GM19043 (cell line): Measurements from ENCODE around the gene MOB3B.
"Not testable (repeated sequence)": the region's sequence is repeated elsewhere in the genome, so short reads cannot be mapped to it uniquely, and the experiment has no call there.

Experiments used
- ATAC-seq: cut with Tn5 transposase; IDR thresholded peaks from one replicate; pipeline ENCODE4 v1.9.1; 2021; ENCODE audit warnings: low read depth; ENCODE audit not compliant: unreplicated experiment

The MOB3B gene

DNA sequence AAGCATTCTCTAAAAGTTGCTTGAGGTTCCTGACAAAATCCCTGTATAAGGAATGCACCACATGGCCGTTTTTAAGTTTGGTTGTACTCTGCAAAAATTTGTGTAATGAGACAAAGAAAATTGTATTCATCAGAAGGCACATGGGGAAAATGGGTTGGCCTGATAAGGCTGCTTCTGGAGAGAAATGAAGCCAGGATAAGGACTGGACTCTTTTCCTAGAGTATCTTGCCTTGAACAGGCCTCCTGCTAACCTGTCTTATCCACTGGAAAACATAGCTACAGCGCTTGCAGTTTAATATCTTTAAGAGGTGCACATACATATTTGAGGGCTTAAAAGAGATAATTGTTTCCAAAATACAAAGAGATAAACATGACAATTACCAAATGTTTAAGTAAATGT is 46.9 kb downstream of the MOB3B start:
- no peak for ATAC-seq

DNA sequence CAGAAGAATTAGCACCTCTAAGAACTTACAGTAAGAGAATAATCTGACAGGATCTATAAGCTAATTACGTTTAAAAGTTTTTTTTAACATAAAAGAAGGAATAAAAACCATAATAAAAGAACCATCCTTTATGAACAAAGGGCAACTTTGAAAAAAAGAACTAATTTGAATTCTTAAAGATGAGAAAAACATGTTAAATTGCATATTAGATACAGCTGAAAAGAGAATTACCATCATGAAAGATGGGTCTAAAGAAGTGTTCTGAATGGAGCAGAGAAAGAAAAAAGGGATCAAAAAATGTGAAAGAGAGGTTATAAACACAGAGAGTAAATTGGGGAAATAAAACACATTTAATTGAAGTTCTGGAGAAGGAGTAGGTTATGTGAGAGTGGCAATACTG is 51.3 kb downstream of the MOB3B start:
- no peak for ATAC-seq

DNA sequence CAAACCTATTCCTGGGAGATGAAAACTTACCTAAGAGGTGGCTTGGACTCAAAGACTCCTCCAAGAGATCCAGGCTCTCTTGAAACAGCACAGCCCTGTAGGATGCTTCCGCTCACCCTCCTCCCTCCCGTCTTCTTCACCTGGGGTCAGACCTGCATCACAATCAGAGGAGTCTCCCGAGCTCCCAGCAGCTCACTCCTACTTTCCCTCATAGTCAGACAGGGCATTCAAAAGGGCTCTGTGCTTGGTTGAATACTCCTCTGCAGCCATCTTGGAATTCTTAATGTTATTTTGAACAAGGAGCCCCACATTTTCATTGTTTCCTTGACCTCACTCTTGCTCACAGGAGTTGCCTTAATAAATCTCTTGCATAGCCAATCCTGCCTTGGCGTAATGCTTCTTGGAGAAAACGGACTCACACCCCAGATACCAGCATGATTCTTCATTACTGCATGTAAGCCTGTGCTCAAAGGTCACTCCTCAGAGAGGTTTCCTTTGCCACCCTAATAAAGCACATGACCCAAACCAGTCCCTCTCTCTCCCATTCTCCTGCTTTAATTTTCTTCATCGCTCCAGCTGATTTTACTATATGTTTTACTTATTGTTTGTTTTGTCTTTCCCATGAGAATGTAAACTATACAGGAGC is 52.6 kb downstream of the MOB3B start:
- ATAC-seq = no peak

DNA sequence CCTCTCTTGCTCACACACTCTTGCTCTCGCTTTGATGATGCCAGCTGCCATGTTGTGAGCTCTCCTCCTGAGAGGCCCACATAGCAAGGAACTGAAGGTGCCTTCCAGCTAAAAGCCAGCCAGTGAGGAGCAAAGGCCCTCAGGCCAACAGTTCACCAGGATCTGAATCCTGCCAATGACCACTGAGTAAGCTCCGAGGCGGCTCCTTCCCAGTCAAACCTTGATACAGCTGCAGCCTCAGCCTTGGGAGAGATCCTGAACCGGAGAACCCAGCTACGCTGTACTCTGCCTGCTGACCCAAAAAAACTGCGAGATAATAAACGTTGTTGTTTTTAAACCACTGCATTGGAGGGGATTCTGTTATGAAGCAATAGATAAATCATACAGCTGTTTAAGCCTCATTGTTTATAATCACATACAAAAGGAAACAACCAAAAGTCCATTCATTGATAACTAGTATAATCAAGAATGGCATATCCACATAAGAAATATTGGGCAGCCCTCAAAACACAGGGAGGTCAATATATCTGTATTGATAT is 54.5 kb downstream of the MOB3B start:
- ATAC-seq = no peak

DNA sequence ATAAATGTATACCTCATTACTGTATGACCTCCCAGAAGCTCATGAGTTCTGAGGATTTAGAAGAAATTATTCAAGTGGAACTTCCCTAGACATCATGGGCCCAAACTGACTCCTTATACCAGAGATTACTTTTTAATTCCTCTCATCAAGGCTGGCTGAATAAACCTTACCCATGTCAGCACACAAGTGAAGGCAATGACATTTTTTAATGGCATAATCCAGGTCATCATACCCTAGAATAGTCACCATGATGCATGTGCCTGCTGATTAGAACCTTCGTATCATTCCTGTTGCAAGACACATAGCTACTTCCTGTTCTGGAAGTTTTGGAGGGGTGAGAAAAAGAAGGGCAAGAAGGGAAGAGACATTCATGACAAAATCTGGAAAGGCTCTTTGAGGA is 55.3 kb downstream of the MOB3B start:
- no peak for ATAC-seq

DNA sequence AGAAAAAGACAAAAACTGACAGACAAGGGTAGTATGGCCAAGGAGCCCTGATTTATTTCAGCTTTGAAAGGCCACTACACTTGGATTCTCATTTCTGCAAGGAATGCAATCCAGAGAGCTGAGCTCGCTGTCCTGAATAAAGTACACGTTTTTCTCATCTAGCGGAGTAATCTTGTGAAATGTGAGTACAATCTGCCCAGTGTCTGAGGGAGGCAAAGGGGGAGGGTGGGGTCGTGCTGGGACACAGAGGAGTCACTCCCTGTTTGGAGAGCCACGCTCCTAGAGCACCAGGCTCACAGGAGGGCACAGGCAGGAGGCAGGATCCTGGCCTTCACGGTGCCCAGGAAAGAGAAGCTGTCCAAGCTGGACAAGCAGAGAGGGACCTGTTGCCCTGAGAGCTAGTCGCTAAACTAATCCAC is 56.5 kb downstream of the MOB3B start:
- no peak for ATAC-seq

DNA sequence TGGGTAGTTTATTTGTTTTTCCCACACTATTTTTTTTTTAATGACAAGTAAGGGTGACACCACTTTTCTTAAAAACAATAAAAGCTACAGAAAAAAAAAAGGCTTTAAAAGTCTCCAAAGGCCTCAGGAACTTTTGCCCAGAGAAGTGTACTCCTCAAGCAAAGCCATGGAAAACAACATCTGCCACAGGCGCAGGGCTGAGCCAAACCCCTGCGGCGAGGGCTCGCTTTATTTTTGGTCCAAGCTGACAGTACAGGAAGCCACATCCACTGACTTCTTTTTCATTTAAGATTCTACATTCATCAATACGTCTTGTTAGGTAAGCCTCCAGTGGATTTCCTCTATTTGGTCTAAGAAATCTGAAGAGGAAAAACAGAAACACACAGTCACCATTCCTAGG is 57.4 kb downstream of the MOB3B start:
- no peak for ATAC-seq

DNA sequence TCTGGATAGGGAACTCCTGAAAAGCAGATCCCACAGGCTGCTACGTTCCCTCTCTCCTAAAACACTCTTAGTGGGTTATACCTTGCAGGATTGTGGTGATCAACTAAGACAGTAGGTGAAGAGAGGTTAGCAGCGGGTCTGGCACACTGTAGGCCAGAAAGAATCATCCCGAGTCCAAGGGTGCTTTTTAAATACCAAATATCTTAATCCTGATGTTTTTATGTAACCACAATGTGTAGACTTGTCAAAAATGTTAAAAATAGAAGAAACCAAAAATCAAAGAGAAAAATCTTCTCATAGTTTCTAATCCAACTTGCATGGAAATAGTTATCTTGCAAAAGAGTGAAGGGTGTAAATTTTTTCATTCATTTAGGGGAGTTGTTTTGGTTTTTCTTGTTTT is 57.8 kb downstream of the MOB3B start:
- ATAC-seq = no peak

DNA sequence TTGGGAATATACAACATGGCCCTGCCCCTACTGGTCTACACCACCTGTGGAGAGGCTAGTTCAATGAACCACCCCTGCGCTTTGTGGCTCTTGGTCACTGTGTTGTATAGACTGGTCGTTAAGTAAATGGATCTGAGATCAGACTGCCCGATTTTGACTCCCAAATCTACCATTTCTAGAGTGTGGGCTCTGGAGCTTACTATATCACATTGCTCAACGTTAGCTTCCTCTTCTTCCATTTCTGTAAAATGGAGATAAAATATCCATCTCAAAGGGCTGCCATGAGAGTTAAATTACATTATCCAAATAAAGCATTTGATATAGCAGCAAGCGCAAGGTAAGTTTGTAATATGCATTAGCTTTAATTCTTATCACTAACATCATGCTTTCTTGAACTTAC is 58.2 kb downstream of the MOB3B start:
- ATAC-seq = no peak

DNA sequence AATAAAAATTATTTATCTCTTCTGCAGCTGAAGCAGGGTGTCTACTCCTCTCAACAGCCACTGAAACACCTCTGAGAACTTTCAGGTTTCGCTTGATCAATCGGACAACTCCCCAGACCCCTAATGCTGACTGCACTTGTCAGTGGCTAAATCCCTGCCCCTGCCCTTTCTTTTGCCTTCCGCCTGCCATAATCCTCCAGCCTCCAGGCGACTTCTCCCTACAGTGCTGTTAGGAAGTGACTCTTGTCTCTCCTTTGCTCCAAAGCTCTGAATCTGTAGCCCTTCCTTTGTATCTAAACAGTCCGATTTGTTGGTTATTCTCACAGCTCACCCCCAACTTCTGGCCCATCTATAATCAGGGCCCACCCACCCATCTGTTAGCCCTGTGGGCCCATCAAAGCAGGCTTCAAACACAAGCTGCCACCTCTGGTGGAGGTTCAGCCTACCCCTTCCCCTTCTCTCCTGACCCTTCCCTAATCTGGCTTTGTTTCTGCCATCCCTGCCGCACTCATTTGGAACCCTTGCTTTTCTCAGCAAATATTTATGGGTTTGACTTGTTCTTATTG is 59.2 kb downstream of the MOB3B start:
- ATAC-seq = no peak

DNA sequence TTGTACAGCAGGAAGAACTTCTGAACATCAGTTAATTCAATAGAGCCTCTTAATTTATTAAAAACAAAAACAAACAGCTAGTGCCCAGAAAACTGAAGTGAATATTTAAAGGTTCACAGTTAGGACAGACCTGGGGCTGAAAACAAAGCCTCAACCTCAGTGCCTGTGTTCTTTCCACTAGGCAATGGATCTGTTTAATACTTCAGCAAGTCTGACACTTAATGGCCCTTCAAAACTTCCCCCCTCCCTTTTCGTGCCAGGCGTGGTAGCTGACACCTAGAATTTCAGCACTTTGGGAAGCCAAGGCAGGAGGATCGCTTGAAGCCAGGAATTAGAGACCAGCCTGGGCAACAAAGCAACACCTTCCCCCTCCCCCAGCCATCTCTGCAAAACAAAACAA is 60.1 kb downstream of the MOB3B start:
- no peak for ATAC-seq

DNA sequence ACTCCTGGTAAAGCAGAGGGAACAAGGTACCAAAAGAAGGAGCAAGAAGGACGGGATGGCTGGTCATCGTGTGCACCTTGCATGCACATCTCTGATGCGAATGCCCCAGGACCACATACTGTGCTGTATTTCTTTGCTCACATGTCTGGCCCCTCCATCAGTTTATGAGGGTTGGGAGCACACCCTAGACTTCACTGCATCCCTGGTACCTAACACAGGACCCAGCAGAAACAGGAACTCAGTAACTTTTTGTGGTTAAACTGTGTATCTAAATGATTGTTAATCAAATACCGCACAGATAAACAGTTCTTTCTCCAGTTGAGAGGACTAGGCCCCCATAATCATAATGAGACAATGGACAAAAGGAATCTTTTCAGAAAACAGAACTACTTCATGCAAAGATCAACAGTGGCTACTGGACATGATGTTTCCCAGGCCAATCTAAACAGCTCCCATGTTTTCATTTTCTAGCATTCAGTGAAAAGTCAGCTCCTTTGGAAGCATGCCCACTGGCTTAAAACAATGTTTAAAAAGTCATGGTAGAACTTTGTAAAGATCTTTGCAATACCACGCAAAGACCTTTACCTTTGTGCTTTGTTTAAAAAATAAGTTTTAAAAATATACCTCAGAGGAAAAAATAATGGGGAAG is 61.0 kb downstream of the MOB3B start:
- peak; percentile 62 for ATAC-seq

DNA sequence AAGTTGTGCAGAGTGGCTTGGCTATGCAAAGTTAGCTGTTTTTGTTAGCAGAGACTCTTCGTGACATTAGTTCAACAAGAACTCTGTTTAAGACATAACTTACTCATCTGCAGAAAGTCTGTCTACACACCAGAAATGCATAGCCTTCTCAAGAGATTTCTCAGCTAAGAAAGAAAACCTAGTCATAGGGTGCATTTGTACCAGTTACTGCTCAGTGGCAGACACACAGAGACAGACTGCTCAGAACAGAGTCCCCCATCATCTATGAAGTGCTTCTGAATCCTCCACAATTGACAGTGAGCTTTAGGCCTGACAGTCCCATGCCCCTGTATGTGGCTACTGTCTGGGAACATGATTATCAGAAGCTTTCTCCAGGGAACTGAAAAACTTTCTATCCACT is 61.6 kb downstream of the MOB3B start:
- no peak for ATAC-seq

DNA sequence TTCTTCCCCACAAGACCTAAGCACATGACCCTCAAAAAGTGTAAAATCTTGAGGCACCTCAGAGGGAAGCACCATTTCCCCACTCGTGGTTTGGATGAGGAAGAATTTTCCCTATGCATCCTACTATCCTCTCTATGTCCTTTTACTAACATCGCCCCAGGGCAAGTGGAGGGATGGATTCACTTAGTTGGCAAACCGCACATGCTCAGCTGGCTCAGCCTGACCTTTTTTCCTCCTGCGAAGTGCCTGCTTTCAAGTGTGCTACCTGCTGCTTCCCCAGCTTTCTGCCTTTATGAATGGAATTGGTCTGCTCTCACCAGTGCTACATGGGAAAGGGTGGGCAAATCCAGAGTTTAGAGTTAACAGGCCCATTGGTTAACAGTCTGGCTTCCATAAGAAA is 62.1 kb downstream of the MOB3B start:
- no peak for ATAC-seq

DNA sequence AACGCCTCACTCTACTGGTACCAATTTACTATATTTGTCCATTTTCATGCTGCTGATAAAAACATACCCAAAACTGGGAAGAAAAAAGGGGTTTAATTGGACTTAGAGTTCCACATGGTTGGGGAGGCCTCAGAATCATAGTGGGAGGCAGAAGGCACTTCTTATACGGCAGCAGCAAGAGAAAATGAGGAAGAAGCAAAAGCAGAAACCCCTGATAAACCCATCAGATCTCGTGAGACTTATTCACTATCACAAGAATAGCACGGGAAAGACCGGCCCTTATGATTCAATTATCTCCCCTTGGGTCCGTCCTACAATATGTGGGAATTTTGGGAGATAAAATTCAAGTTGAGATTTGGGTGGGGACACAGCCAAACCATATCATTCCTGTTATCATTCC is 63.1 kb downstream of the MOB3B start:
- not testable (repeated sequence) for ATAC-seq

DNA sequence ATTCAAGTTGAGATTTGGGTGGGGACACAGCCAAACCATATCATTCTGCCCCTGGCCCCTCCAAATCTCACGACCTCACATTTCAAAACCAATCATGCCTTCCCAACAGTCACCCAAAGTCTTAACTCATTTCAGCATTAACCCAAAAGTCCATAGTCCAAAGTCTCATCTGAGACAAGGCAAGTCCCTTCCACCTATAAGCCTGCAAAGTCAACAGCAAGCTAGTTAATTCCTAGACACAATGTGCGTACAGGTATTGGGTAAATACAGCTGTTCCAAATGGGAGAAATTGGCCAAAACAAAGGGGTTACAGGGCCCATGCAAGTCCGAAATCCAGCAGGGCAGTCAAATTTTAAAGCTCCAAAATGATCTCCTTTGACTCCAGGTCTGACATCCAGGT is 64.7 kb downstream of the MOB3B start:
- ATAC-seq = not testable (repeated sequence)

DNA sequence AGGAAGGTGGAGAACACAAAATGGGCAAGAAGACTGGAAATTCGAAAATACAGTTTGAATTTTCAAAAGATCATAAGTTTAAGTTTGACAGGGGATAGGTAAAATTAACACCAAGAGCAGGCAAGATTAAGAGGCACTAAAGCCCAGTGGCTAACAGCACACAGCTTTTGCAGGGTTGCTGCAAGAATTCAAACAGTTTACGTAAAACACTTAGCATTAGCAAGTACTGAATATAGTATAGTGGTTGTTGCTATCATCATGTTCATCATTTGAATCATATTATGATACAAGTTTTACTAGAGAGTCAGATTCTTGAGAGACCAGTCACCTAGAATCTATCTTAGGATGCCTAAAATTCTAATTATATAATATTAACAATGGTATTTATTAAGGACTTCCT is 66.8 kb downstream of the MOB3B start:
- no peak for ATAC-seq

DNA sequence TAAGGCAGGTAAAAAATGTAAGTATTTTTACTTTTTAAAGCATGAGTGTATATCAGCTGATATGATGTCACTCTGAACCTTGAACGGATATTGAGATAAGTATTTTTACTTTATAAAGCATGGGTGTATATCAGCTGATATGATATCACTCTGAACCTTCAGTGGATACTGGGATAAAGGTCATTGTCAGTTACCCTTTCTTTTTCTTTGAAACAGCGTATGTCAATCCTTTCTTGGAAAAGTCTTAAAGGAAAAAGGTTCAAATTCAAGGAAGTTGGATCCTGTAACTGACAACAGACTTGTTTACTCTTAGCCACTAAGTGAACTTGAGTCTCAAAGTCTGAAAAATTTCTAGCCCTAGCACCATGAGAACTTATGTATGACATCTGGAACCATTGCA is 67.2 kb downstream of the MOB3B start:
- ATAC-seq = no peak

DNA sequence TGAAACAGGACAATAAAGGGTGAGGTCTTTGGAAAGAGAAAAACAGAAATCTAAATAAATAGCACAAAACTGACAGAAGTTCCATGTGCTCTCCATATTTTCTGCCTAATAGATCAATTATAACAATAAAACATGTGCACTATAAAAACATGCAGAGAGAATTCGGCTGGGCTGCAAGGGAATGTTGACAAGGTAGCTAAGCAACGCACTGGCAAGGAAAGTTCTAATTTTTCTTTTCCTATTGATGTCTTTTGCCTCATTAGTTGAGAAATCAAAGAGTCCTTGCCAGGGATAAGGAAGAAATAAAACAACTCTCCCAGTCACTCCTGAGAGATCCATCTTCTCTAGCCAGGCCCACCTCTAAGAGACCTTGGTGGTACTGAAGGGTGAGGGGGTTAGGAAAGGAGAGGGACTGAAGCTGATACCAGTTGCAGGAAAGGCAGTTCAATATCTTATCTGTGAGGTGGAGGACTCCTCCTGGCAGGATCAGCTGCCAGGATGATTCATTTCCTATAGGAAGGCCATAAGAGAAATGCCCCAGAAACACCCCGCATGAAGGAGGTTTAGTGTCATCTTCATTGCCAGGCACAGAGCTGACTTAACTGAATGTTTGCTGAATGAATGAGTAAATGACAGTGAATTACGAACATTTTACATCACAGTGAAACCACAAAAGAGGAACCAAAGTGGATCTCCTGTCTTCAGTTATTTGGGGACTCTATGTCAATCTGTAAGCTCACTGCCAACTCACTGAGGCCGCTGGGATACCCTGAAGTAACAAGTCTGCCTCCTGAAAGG is 69.2 kb downstream of the MOB3B start:
- ATAC-seq = peak; percentile 94

DNA sequence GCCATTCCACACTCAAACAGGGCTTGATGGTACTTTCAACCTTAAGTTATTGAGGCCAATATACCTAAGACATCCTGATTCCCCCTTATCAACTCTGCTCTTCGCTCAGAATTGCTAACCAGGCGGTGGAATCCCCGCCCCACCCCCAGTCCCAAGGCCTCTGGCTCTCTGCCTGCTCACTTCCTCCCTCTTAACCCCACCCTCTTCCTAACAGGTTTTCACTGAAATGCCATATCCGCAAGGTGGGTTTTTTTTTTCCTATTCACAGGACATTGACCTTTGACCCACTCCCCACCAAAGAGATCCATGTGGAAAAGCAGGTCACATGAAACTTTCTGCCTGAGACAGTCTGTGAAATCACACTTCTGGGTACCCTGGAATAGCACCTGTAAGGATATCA is 72.2 kb downstream of the MOB3B start:
- ATAC-seq = no peak

DNA sequence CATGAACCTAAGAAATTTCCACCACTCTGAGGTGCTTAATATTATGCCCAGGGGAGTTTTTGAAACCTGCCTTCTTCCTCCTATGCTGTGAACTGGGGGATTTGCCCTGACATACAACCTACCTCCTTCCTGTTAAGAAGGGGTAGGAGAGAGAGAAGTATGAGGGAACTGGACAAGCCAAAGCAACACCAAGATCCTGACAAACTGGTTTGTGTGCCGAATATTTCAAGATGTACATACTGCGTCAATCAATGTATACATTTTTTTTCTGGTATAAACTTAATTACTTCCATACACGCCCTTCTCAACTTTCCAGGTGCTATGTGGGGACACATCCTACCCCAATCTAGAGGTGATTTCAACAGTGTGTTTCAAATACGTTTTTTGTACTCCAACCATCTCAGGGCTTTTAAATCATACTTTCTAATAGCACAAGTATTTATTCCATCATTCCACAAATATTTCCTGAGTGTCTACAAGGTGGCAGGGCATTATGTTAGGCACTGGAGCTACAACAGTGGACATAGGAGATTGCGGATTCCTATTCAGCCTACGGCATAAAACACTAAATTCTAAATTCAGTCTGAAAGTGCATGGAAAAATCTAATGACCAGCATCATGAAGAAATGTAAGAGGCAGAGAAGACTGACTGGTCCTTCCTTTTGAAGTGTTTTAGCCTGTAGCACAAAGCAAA is 75.6 kb downstream of the MOB3B start:
- ATAC-seq = no peak
